ENCODE data around the gene TMEM25.

Gene TMEM25

DNA sequence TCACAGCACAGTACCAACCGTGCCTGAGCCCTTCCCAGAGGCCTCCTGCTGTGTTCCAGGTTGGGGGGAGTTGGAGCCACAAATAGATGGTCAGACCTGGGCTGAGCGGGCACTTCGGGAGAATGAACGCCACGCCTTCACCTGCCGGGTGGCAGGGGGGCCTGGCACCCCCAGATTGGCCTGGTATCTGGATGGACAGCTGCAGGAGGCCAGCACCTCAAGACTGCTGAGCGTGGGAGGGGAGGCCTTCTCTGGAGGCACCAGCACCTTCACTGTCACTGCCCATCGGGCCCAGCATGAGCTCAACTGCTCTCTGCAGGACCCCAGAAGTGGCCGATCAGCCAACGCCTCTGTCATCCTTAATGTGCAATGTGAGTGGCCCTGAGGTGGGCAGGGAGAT lies 1.1 kb downstream of the TMEM25 start:
- no peak for DNase-seq
- Histone ChIP-seq H3K27ac (peak overlapping the region; percentile 70 to 76), H3K27me3 (no peaks in the 10 kb centered on the region), H3K36me3 (peaks cover 0 to 34% (median 10%) of the 10 kb centered on the region in 3 donors), H3K9me3 (no peaks in the 10 kb centered on the region), H3K4me1 (peaks cover 0 to 33% (median 15%) of the 10 kb centered on the region in 4 donors), H3K4me3 (peak overlapping the region in 1 of 2 donors; percentile 65)
- intact Hi-C loops (cut with DNase I; ENCODE audit: low total_unique reads) = no loop called here
- TF ChIP-seq, protein P1, sequence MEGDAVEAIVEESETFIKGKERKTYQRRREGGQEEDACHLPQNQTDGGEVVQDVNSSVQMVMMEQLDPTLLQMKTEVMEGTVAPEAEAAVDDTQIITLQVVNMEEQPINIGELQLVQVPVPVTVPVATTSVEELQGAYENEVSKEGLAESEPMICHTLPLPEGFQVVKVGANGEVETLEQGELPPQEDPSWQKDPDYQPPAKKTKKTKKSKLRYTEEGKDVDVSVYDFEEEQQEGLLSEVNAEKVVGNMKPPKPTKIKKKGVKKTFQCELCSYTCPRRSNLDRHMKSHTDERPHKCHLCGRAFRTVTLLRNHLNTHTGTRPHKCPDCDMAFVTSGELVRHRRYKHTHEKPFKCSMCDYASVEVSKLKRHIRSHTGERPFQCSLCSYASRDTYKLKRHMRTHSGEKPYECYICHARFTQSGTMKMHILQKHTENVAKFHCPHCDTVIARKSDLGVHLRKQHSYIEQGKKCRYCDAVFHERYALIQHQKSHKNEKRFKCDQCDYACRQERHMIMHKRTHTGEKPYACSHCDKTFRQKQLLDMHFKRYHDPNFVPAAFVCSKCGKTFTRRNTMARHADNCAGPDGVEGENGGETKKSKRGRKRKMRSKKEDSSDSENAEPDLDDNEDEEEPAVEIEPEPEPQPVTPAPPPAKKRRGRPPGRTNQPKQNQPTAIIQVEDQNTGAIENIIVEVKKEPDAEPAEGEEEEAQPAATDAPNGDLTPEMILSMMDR (IDR thresholded peaks at IDR 0.05) = no peak

DNA sequence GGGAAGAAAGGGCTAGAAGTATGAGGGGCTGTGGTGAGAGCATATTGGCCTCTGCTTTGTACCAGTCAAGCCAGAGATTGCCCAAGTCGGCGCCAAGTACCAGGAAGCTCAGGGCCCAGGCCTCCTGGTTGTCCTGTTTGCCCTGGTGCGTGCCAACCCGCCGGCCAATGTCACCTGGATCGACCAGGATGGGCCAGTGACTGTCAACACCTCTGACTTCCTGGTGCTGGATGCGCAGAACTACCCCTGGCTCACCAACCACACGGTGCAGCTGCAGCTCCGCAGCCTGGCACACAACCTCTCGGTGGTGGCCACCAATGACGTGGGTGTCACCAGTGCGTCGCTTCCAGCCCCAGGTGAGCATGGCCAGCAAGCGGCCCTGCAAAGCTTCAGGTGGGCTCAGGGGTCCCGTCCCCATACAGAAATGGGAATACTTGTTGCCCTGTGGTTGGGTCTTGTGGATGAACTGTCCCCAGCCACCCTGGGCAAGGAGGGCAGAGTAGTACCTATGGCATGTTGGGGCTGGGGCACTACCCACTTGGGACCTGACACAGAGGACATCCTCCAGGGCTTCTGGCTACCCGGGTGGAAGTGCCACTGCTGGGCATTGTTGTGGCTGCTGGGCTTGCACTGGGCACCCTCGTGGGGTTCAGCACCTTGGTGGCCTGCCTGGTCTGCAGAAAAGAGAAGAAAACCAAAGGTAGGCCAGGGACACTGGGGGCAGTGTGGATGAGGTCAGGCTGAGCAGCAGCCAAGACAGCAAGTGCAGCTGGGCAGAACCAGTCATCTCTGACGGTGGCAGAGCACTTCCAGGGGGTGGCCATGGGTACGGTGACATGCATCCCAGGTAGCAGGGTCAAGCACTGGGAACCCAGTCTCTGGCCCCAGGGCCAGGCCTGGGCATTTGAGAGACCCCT lies 2.1 kb downstream of the TMEM25 start:
- Histone ChIP-seq H3K27me3 (no peaks in the 10 kb centered on the region), H3K4me3 (no peak overlapping the region), H3K4me1 (peaks cover 0 to 29% (median 19%) of the 10 kb centered on the region in 4 donors), H3K27ac (no peak overlapping the region), H3K36me3 (peaks cover 0 to 34% (median 10%) of the 10 kb centered on the region in 3 donors), H3K9me3 (no peaks in the 10 kb centered on the region)
- no peak for DNase-seq
- intact Hi-C loops (cut with DNase I; ENCODE audit: low total_unique reads) = no loop called here
- TF ChIP-seq, protein P1 (IDR thresholded peaks at IDR 0.05) = no peak

DNA sequence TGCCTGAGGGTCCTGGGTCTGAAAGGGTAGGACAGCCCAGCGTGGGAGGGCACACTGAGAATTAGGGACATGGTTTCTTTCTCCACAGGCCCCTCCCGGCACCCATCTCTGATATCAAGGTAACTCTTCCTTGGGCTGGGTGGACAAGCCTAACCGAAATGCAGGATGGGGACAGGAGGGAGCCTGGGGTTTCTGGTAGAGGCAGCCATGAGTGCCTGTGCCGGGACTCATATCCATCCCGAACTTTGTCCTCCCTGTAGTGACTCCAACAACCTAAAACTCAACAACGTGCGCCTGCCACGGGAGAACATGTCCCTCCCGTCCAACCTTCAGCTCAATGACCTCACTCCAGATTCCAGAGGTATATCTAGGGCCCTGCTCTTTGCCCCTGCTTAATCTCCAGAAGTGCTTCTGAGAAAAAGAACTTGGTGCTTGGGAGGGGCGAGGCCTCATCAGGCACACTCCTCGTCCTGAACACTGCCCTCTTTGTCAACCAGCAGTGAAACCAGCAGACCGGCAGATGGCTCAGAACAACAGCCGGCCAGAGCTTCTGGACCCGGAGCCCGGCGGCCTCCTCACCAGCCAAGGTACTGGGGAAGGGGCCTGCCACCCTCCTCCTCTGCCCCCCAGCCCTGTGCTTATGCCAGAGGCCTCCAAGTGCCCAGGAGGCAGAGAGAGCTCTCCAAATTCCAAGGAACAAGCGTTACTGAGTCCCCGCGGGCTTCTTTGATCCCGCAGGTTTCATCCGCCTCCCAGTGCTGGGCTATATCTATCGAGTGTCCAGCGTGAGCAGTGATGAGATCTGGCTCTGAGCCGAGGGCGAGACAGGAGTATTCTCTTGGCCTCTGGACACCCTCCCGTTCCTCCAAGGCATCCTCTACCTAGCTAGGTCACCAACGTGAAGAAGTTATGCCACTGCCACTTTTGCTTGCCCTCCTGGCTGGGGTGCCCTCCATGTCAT lies 3.1 kb downstream of the TMEM25 start:
- DNase-seq = no peak
- intact Hi-C loops (cut with DNase I; ENCODE audit: low total_unique reads) = no loop called here
- H3K9me3 ChIP-seq = no peaks in the 10 kb centered on the region
- TF ChIP-seq, protein P1 (IDR thresholded peaks at IDR 0.05) = no peak
- no peak overlapping the region for H3K4me3 ChIP-seq
- peaks cover 0 to 34% (median 10%) of the 10 kb centered on the region in 3 donors for H3K36me3 ChIP-seq
- H3K27ac ChIP-seq = no peak overlapping the region
- H3K4me1 ChIP-seq = peaks cover 0 to 34% (median 18%) of the 10 kb centered on the region in 4 donors
- H3K27me3 ChIP-seq = no peaks in the 10 kb centered on the region

DNA sequence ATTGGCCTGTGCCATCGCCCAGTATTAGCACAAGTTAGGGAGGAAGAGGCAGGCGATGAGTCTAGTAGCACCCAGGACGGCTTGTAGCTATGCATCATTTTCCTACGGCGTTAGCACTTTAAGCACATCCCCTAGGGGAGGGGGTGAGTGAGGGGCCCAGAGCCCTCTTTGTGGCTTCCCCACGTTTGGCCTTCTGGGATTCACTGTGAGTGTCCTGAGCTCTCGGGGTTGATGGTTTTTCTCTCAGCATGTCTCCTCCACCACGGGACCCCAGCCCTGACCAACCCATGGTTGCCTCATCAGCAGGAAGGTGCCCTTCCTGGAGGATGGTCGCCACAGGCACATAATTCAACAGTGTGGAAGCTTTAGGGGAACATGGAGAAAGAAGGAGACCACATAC lies 4.3 kb downstream of the TMEM25 start:
- no peaks in the 10 kb centered on the region for H3K27me3 ChIP-seq
- no peak overlapping the region for H3K27ac ChIP-seq
- no peaks in the 10 kb centered on the region for H3K9me3 ChIP-seq
- H3K4me1 ChIP-seq = peaks cover 0 to 25% (median 11%) of the 10 kb centered on the region in 4 donors
- intact Hi-C loops (cut with DNase I; ENCODE audit: low total_unique reads) = no loop called here
- TF ChIP-seq, protein P1 (IDR thresholded peaks at IDR 0.05) = no peak
- no peak overlapping the region for H3K4me3 ChIP-seq
- DNase-seq = no peak
- peaks cover 0 to 34% (median 10%) of the 10 kb centered on the region in 3 donors for H3K36me3 ChIP-seq

DNA sequence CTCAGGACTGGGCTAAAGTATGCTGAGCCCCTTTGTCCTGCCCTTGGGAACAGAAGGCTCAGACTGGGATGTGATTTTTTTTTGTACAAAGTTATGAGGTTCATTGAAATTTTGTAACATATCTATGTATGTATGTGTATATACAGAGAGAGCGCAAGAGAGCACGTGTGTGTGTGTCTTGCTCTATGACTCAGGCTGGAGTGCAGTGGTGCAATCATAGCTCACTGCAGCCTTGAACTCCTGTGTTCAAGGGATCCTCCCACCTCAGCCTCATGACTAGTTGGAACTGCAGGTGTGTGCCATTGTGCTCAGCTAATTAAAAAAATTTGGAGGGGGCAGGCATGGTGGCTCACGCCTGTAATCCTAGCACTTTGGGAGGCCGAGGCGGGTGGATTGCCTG lies 5.7 kb downstream of the TMEM25 start:
- no peak for DNase-seq
- TF ChIP-seq, protein P1 (IDR thresholded peaks at IDR 0.05) = no peak
- Histone ChIP-seq H3K9me3 (no peaks in the 10 kb centered on the region), H3K27me3 (no peaks in the 10 kb centered on the region), H3K27ac (no peak overlapping the region), H3K36me3 (peaks cover 0 to 40% (median 12%) of the 10 kb centered on the region in 3 donors), H3K4me3 (no peak overlapping the region), H3K4me1 (peaks cover 0 to 21% (median 7%) of the 10 kb centered on the region in 4 donors)
- intact Hi-C loops (cut with DNase I; ENCODE audit: low total_unique reads) = no loop called here
